HT-29 (cell line): ENCODE data around the gene PPP1R14B. TPM values are rescaled to one million over a fixed set of nuclear protein-coding genes. Genes with fewer than 3 reads are reported as not detected.

Experiments
- DNase-seq: peaks from one replicate; pipeline ENCODE4 v3.0.0-alpha.2; 2015; ENCODE audit warnings: low spot score
- total RNA-seq: library from RNA; depleted of rRNA; stranded (reverse); fragments of >200 nt; shearing (Covaris generic); gene quantifications from 2 replicates; pipeline ENCODE4 v1.2.3, GENCODE V29; 2014

The PPP1R14B gene
- total RNA-seq, 1 experiment from 2014 or later = 643 TPM

DNA sequence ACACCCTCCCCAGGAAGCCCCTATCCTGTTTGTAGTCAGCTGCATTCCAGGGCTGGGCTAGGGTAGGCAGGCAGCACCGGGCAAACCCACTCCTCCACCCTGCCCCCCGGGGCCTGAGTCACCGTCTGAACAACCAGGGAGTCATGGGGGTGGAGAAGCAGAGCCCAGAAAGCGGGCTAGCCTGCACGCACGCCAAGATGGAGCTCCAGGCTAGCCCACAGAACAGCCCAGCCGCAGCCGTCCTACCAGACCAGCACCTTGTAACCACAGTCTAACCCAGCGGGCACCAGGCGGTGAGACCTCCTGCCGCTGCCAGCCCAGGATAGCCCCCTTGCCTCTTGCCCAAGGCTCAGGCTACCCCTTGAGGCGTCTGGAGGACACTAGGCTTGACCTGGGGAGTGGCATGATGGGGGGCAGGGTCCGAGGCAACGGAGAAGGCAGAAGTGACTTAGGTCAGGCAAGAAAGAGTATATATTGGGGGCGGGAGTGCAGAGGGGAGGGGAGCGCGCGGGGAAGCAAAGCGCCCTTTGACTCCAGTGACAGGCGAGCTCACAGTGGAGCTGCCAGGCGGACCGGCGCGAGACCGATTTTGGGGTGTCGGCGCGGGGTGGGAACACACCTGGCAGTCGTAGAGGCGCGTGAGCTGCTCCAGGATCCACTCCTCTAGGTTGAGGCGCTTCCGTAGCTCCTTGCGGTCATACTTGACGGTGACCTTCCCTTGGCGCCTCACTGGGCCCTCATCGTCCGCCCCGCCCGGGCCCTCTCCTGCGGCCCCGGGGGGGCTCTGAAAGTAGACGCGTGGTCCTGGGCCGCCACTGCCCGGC is 734 bp downstream of the PPP1R14B start:
- DNase-seq = peak; percentile 84

- DNase-seq = no peak
These were observed 1.3 kb downstream of the PPP1R14B start for GRCh38 chr11:64245401-64245796.

DNA sequence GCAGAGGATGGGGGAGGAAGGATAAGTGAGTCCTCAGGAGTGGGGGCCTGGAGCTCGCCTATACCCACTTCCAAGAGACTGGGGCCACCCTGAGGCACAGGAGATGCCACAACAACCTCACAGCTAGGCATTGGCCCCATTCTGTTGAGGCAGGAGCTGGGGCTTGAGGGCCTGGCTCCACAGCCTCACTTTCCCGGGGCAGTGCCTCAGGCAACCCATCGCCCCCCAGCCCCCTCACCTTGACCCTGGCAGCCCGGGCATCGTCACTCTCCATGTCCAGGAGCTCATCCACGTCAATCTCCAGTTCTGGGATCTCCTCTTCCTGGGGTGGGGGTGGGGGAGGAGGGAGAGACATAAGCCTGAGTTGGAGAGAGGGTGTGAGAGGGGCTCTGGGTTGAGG is 1.8 kb downstream of the PPP1R14B start:
- no peak for DNase-seq

GRCh38 chr11:64244107-64244506 is 2.6 kb downstream of the PPP1R14B start:
- DNase-seq = no peak

- no peak for DNase-seq
These were observed 3.4 kb downstream of the PPP1R14B start for GRCh38 chr11:64243236-64243854.

DNA sequence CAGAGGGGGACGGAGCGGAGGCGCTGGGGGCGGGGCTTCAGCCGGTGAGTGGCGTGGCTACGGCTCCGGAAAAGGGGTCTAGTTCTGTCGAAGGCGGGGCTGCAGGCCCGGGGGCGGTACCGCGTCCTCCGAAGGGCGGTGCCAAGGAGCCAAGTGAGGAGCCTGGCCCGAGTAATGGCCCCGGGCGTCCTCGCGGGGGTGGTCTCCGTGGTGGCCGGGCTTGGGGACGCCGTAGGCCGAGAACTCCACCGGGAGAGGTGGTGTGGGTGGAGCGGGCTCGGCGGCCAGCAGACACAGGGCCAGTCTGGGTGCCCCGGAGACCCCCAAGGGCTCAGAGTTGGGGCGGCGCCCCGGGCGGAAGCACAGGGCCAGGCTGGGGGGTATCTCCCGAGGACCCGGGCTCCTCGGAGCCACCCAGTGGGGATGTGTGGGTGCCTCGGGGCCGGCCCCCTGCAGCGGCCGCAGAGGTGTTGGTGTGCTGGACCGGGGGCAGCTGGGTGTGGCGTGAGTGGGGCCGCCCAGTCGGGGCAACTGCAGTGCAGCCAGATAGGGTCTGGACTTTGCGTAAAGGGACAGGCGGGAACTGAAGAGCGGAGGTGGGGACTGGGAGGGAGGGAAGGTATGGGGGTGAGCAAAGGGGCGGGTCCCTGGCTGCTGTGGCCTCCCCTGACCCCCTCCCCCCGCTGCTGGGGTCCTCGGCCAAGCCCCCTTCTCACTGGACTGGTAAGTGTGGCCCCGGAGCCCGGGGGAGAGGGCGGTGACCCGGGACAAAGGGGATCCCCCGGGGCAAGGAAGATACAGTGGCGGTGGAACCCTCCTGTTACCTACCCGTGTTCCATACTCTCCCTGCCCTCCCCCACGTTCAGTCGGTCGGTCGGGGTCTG is 5.0 kb downstream of the PPP1R14B start:
- peak; percentile 46 for DNase-seq

- DNase-seq = peak; percentile 100
These were observed 5.6 kb downstream of the PPP1R14B start for GRCh38 chr11:64241241-64241490.

DNA sequence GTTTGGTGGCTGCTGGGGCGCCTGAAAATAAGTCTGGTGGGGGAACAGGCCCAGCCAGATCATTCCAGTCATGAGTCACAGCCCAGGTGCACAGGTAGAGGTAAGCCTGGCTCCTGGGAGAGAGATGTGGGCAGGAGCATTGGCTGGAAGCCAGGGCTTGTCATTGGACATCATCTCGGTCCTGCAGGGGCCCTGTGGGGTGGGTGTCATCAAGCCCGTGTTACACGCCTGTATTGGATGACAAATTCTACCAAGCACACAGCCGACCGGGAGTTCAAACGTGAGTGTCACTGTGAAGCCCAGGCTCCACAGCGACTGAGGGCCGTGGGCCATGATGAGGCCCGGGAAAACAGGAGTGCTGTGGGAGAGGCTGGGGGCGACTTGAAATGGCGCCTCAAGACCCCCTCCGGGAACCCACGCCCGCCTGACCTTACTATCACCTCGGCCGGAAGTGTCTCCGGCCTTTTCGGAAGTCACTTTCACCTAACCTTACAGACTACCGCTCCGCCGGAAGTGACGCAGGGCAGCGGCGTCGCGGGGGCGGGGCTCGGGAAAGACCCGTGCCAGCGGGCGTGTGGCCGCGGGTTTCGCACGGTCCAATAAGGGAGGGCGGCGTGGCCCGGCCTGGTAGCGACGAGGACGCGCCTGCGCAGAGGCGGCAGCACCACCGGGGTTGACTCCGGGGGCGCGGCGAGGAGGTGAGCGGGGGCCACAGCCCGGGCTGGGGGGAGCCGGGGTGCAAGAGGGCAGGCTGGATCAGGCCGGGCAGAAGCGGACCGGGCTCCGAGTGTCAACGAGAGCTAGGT is 6.1 kb downstream of the PPP1R14B start, which contains the start of gene FKBP2:
TSS of gene FKBP2 (plus strand) at position 661 of the 806 bp plus-strand sequence. CDS start 1,293 bp downstream, outside the sequence.
- DNase-seq = peak; percentile 99

DNA sequence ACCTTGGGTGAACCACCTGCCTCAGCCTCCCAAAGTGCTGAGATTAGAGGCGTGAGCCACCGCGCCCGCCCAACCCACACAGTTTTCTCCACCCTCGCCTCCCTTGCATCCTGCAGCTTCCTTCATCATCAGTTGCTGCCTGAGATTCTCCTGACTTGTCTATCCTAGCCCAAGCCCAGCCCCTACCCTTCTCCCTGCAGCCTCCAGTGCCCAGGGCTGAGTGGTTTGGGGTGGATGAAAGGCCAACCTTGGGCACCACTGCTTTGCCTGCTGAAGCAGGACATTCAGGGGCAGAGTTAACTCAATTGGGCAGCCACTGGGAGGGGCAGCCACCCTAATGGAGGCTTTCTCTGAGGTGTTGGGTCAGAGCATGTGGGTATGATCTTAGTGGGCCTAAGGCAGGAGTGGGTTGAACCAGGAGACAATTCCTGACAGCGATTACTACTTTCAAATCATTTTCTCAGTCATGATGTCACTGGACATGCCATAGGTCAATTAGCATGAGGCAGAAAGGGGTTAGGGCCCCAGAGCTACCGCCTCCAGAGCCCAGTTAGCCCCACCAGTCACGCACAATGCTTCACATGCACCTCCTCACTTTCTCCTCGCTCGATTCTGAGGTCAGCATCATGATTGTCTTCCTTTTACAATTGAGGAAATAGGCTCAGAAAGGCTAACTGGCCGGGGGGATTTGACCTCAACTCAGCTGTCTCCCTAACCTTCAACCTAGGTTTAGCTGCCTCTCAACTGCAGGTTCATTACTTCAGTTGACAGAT is 6.9 kb downstream of the PPP1R14B start:
- DNase-seq = no peak

- no peak for DNase-seq
These were observed 7.7 kb downstream of the PPP1R14B start for GRCh38 chr11:64238999-64239398.

DNA sequence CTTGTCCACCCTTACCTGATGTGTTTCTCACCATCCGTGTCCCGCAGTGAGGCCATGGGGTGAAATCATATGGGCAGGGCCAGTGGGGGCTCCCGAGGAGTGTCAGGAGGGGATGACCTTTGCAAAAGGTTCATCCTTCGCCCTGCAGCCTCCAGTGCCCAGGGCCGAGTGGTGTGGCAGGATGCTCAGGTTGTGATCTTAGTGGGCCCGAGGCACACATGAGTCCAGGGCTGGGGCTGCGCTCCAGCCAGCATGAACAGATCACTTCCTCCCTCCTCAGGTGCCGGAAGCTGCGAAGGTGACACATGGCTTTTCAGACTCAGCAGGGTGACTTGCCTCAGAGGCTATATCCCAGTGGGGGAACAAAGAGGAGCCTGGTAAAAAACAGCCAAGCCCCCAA is 8.7 kb downstream of the PPP1R14B start:
- no peak for DNase-seq

- DNase-seq = peak; percentile 98
These were observed 9.2 kb downstream of the PPP1R14B start for GRCh38 chr11:64237484-64237951.

- no peak for DNase-seq
These were observed 11.1 kb downstream of the PPP1R14B start for GRCh38 chr11:64235437-64236161.

DNA sequence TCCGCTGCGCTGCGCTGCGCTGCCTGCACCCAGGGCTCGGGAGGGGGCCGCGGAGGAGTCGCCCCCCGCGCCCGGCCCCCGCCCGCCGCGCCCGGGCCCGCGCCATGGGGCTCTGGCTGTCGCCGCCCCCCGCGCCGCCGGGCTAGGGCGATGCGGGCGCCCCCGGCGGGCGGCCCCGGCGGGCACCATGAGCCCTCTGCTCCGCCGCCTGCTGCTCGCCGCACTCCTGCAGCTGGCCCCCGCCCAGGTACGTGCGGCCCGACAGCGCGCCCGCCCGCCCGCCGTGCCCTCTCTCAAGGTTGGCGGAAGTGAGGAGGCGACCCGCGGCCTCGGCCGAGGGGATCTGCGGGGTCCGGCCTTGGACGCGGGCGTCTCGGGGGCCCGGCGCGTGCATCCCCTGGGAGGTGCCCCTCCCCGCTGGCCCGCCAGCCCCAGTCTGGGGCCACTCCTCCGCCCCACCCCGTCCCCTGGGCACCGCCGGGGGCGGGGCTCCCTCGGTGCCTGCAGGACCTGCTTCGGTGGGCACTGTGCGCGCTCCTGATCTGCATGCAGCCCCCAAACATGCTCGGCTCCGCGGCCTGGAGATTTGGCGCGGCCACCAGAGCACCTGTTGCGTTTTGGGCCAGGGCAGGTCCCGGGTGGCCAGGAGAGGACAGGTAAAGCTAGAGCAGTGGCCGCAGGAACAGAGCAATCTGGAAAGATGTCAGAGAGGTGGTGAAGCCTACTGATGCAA is 11.9 kb downstream of the PPP1R14B start:
- DNase-seq = peak; percentile 51

DNA sequence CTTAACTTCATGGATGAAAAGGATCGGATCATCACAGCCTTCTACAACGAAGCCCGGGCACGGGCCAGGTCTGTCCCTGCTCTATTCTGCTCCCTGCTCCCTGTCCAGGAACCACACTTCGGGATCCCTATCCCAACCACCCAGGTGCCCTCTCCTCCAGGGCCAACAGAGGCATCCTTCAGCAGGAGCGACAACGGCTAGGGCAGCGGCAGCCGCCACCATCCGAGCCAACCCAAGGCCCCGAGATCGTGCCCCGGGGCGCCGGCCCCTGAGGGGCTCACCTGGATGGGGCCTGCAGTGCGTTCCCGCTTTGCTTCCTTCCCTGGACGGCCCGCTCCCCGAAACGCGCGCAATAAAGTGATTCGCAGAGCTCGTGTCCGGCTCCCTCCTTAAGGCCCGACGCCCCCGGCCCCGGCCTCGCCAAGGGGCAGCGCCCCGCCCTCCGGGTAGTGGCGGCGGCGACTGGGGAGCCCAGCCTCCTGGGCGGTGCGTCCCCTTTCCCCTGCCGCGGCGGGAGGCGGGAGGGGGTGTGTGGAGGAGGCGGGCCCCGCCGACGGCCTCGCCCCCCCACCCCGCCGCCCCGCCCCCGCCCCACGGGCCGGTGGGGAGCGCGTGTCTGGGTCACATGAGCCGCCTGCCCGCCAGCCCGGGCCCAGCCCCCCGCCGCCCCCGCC is 12.7 kb downstream of the PPP1R14B start, which contains the start of gene VEGFB:
TSS of gene VEGFB (plus strand) at position 672 of the 674 bp plus-strand sequence. CDS start 250 bp downstream, outside the sequence.
- peak; percentile 44 for DNase-seq

GRCh38 chr11:64232967-64233315 is 13.8 kb downstream of the PPP1R14B start:
- DNase-seq = no peak

- no peak for DNase-seq
These were observed 14.4 kb downstream of the PPP1R14B start for GRCh38 chr11:64232182-64232966.

DNA sequence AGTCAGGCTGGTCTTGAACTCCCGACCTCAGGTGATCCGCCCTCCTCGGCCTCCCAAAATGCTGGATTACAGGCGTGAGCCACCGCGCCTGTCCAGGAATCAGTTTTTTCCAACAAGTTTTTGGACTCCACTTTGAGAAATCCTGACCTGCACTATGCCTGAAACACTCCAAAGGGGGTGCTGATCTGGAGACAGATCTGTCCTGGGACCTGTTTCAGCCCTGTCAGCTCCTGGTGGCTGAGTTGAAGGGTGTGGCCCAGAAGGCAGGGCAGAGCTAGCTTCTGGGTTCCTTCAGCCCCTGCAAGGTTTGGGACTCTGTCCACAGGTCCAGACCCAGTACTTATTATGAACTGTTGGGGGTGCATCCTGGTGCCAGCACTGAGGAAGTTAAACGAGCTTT is 15.2 kb downstream of the PPP1R14B start:
- no peak for DNase-seq
